AG09319 (cell line): ENCODE results near the gene EIF4G1.

Source experiments
- DNase-seq: peaks from one replicate; pipeline ENCODE4 v3.0.0-alpha.2; 2010; ENCODE audit warnings: low read depth; ENCODE audit errors: extremely low read depth
- TF ChIP-seq, protein P1 (sequence below): IDR thresholded peaks from 2 replicates; pipeline ENCODE4 v1.5.1; 2011; ENCODE audit warnings: low read depth, mild to moderate bottlenecking, inconsistent platforms, low read length, moderate library complexity

EIF4G1 gene

DNA sequence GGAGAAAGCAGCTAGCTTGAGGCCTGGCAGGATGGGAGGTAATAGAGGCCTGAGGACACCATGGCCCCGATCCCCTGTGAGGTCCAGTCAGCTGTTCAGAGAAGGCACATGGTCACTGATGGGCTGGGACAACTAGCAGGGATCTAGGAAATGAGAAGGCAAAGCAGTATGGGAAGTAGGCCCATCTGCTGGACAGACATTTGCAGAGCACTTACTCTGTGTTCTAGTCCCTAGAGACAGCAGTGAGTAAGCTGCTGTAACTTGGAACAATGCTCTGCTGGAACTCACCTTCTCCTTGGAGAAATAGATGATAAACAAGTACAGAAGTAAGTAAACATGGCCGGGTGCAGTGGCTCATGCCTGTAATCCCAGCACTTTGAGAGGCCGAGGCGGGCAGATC, 31.5 kb upstream of the EIF4G1 start:
- TF ChIP-seq, protein P1, sequence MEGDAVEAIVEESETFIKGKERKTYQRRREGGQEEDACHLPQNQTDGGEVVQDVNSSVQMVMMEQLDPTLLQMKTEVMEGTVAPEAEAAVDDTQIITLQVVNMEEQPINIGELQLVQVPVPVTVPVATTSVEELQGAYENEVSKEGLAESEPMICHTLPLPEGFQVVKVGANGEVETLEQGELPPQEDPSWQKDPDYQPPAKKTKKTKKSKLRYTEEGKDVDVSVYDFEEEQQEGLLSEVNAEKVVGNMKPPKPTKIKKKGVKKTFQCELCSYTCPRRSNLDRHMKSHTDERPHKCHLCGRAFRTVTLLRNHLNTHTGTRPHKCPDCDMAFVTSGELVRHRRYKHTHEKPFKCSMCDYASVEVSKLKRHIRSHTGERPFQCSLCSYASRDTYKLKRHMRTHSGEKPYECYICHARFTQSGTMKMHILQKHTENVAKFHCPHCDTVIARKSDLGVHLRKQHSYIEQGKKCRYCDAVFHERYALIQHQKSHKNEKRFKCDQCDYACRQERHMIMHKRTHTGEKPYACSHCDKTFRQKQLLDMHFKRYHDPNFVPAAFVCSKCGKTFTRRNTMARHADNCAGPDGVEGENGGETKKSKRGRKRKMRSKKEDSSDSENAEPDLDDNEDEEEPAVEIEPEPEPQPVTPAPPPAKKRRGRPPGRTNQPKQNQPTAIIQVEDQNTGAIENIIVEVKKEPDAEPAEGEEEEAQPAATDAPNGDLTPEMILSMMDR = no peak
- DNase-seq = no peak

DNA sequence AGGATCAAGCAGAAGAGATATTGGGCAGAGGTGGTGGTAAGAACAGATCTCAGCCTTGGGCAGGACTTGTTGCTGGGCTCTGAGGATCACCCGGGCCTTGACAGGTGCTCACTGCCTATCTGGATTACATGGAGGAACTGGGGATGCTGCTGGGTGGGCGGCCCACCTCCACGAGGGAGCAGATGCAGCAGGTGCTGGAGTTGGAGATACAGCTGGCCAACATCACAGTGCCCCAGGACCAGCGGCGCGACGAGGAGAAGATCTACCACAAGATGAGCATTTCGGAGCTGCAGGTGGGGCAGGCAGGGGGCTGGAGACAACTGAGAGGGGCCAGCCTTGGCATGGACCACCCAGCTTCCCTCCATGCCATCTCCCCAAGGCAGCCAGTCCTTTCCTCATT, 30.7 kb upstream of the EIF4G1 start:
- TF ChIP-seq, protein P1 = no peak
- DNase-seq = no peak

DNA sequence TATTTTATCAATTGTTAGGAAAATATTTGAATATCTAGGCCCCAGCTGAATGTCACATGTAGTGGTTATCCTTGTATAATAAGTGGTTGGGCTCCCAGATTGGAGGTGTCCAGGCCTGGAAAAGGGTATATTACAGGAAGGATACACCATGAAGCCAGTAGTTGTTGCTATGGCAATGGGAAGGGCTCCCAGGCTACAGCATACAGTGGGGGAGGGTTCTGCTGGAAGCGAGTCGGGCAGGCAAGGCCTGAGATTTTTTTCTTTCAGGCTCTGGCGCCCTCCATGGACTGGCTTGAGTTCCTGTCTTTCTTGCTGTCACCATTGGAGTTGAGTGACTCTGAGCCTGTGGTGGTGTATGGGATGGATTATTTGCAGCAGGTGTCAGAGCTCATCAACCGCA, 29.7 kb upstream of the EIF4G1 start:
- no peak for DNase-seq
- TF ChIP-seq, protein P1 = peak; percentile 41

DNA sequence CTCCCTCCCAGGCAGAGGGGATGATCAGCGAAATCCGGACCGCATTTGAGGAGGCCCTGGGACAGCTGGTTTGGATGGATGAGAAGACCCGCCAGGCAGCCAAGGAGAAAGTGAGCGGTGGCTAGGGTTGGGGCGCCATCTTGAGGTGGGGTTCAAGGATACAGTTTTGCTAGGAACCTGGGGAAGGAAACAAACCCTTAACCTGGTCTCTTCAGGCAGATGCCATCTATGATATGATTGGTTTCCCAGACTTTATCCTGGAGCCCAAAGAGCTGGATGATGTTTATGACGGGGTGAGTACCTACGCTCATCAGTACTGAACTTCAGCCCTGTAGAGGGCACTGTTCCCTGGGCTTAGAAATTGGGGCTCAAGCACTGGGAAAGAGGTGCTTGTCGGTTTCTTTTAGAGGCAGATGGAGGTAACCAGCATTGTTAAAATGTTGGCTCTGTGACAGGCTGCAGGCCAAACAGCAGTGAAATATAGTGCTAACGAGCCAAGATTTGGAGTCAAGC, 24.9 kb upstream of the EIF4G1 start:
- DNase-seq = no peak
- TF ChIP-seq, protein P1 = peak; percentile 65

DNA sequence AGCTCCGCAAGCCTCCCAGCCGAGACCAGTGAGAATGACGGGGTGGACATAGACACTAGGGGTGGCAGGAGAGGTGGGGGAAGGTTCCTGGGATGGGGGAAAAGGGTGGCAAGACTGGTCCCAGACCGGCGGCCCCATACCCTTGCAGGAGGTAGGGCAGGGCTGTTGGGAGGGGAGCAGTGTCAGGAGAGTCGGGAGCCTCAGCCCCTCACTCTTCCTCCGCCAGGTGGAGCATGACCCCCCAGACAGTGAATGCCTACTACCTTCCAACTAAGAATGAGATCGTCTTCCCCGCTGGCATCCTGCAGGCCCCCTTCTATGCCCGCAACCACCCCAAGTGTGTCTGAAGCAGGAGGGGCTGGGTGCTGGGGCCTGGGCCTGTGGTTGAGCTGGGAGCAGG, 24.1 kb upstream of the EIF4G1 start:
- no peak for DNase-seq
- TF ChIP-seq, protein P1 = no peak

DNA sequence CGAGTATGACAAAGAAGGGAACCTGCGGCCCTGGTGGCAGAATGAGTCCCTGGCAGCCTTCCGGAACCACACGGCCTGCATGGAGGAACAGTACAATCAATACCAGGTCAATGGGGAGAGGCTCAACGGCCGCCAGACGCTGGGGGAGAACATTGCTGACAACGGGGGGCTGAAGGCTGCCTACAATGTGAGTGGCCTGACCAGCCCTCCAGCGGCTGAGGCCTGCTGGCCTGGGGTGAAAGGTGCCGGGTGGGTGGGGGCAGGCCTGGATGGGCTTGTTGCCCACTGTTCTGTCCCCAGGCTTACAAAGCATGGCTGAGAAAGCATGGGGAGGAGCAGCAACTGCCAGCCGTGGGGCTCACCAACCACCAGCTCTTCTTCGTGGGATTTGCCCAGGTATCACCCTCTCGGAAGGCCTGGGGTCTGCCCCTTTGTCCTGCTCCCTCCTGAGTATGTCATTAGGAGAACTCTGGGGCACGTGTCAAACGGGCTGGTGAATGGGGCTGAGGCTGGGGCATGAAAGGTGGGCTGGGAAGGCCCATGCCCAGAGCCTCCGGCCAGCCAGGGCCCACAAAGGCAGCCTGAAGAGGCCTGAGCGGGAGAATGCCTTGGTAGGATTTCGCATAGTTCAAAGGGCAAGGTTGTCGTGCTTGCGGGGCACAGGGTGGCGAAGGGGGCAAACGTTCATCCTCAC, 23.2 kb upstream of the EIF4G1 start:
- TF ChIP-seq, protein P1 = no peak
- DNase-seq = no peak

DNA sequence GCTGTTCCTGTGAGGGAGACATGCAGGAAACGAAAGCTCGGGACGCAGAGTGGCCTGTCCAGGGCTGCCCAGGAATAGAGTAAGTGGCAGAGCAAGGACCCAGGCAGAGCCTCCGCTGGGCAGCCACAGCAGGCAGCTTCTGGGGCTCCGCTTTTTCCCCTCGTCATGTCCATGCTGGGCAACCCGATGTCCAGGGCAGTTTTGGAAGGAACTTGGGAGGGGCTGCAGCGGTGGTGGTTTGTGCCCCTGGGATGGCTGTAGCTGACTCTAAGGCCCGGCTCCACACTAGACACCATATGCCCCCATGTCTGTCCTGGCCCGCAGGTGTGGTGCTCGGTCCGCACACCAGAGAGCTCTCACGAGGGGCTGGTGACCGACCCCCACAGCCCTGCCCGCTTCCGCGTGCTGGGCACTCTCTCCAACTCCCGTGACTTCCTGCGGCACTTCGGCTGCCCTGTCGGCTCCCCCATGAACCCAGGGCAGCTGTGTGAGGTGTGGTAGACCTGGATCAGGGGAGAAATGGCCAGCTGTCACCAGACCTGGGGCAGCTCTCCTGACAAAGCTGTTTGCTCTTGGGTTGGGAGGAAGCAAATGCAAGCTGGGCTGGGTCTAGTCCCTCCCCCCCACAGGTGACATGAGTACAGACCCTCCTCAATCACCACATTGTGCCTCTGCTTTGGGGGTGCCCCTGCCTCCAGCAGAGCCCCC, 22.5 kb upstream of the EIF4G1 start:
- TF ChIP-seq, protein P1 = no peak
- DNase-seq = no peak
